HepG2 (cell line): ENCODE results near the gene DCAF4. TPM values are rescaled to one million over a fixed set of nuclear protein-coding genes. Genes with fewer than 3 reads are reported as not detected.

Experiments used
- ATAC-seq: fragments of 200-7000 bp; cut with Tn5 transposase; 3 replicates; pipeline ENCODE4 v1.9.1; 2020; ENCODE audit warnings: mild to moderate bottlenecking, moderate library complexity
- BruUV-seq: library from RNA; stranded (reverse); fragments of 400-500 nt; replicated peaks from 2 replicates; lab custom pipeline; 2021; lab: Mats Ljungman, UMichigan
- CTCF ChIA-PET: fragments of 300-600 bp; formaldehyde crosslinking; extraction: SDS; loops from one replicate; lab custom pipeline; 2021; ENCODE audit warnings: low total read pairs, inconsistent platforms, low intra/inter-chr PET ratio; lab: Yijun Ruan, JAX
- POLR2A ChIA-PET: fragments of 350-600 bp; sonication (Branson Sonifier 250); formaldehyde crosslinking; loops from one replicate; lab custom pipeline; 2020; ENCODE audit warnings: antibody characterized with exemption, inconsistent platforms; lab: Yijun Ruan, JAX
- DNase-seq: peaks from one replicate; pipeline ENCODE4 v3.0.0-alpha.2; 2015; ENCODE audit warnings: low spot score
- FAIRE-seq: peaks from 3 replicates; lab custom pipeline; 2011; peaks lifted over from hg19 to GRCh38; lab: Jason Lieb, UNC
- H2AFZ ChIP-seq: one replicate; pipeline ENCODE4 v1.6.1; 2011; ENCODE audit warnings: low read length, inconsistent platforms
- H3K27ac ChIP-seq: fragments of 300-600 bp; 3 replicates; pipeline ENCODE4 v1.8.0; 2011; ENCODE audit warnings: mixed run types, mild to moderate bottlenecking, mixed read lengths, low read length, inconsistent platforms; ENCODE audit not compliant: insufficient read depth; ENCODE audit errors: extremely low read length
- H3K27me3 ChIP-seq, 2 experiments: fragments of 200-600 bp in 1 of 2; 2 replicates in 1 of 2; 3 replicates in 1 of 2; pipeline versions ENCODE4 v1.6.0 to v1.8.0; 2011; ENCODE audit warnings: low read length in 2 of 2, mild to moderate bottlenecking in 2 of 2, moderate library complexity in 2 of 2, inconsistent platforms in 1 of 2; ENCODE audit not compliant: insufficient read depth in 2 of 2, control insufficient read depth in 1 of 2
- H3K36me3 ChIP-seq, 2 experiments: fragments of 200-600 bp in 1 of 2; replicated peaks in 1 of 2; 2 replicates in 1 of 2; 3 replicates in 1 of 2; pipeline versions ENCODE4 v1.5.1 to v1.8.0; 2011; ENCODE audit warnings: low read length in 2 of 2, inconsistent platforms in 1 of 2; ENCODE audit not compliant: insufficient read depth in 2 of 2, control insufficient read depth in 1 of 2
- H3K4me1 ChIP-seq: 2 replicates; pipeline ENCODE4 v1.5.1; 2012; ENCODE audit warnings: low read length, inconsistent platforms; ENCODE audit not compliant: insufficient read depth
- H3K4me2 ChIP-seq: 2 replicates; pipeline ENCODE4 v1.6.0; 2011; ENCODE audit warnings: low read depth, low read length, inconsistent platforms
- H3K4me3 ChIP-seq, 3 experiments: fragments of 200-600 bp in 1 of 3; sonication (generic), shearing (Covaris generic) in 1 of 3; replicated peaks in 1 of 3; 2 replicates each; pipeline ENCODE4 v1.5.1; 2011 to 2016; ENCODE audit warnings: low read length in 3 of 3, inconsistent platforms in 2 of 3, low read depth in 2 of 3, mild to moderate bottlenecking in 2 of 3, control low read depth in 1 of 3, mixed read lengths in 1 of 3; ENCODE audit not compliant: insufficient read depth in 1 of 3
- H3K79me2 ChIP-seq: one replicate; pipeline ENCODE4 v1.6.1; 2011; ENCODE audit warnings: low read length, inconsistent platforms; ENCODE audit not compliant: insufficient read depth
- H3K9ac ChIP-seq: 2 replicates; pipeline ENCODE4 v1.6.0; 2011; ENCODE audit warnings: mild to moderate bottlenecking, low read depth, low read length, inconsistent platforms; ENCODE audit not compliant: insufficient read depth
- H3K9me3 ChIP-seq: 2 replicates; pipeline ENCODE4 v1.5.1; 2012; ENCODE audit warnings: mild to moderate bottlenecking, low read length
- H4K20me1 ChIP-seq: 2 replicates; pipeline ENCODE4 v1.6.0; 2011; ENCODE audit warnings: inconsistent platforms, mild to moderate bottlenecking, low read length, moderate library complexity; ENCODE audit not compliant: insufficient read depth
- DNMT1 ChIP-seq: sonication (generic); formaldehyde crosslinking; IDR thresholded peaks from 2 replicates; pipeline ENCODE4 v1.5.1; 2020; ENCODE audit warnings: mild to moderate bottlenecking, missing genetic modification reagents
- FOSL1 ChIP-seq: sonication (generic); formaldehyde crosslinking; IDR thresholded peaks from 2 replicates; pipeline ENCODE4 v1.9.0; 2021; ENCODE audit warnings: missing genetic modification reagents, borderline replicate concordance
- FOXP1 ChIP-seq, 2 experiments: fragments of 450-650 bp in 1 of 2; IDR thresholded peaks; 2 replicates each; pipeline ENCODE4 v1.6.1; 2017 to 2018; ENCODE audit warnings: antibody characterized with exemption in 1 of 2
- HNRNPUL1 ChIP-seq: fragments of 200-400 bp; formaldehyde crosslinking; IDR thresholded peaks from 2 replicates; pipeline ENCODE4 v1.6.1; 2017; ENCODE audit warnings: low read depth, mild to moderate bottlenecking, low read length, moderate library complexity
- PCBP2 ChIP-seq: fragments of 200-400 bp; formaldehyde crosslinking; optimal IDR thresholded peaks from 2 replicates; pipeline ENCODE3; 2018; ENCODE audit warnings: low read length, low read depth; ENCODE audit not compliant: poor library complexity, severe bottlenecking
- SAFB2 ChIP-seq: sonication (generic); formaldehyde crosslinking; IDR thresholded peaks from 2 replicates; pipeline ENCODE4 v1.5.1; 2020; ENCODE audit warnings: missing genetic modification reagents, low read depth, mild to moderate bottlenecking, borderline replicate concordance
- SYNCRIP ChIP-seq: fragments of 200-400 bp; formaldehyde crosslinking; IDR thresholded peaks from 2 replicates; pipeline ENCODE4 v1.6.1; 2018; ENCODE audit warnings: mild to moderate bottlenecking, low read depth, low read length; ENCODE audit not compliant: insufficient read depth
- TBL1XR1 ChIP-seq: fragments of 150-350 bp; IDR thresholded peaks from 2 replicates; pipeline ENCODE4 v1.6.1; 2014; ENCODE audit warnings: borderline replicate concordance, low read length; ENCODE audit not compliant: partially characterized antibody
- TCF7 ChIP-seq: sonication (generic); IDR thresholded peaks from 2 replicates; pipeline ENCODE4 v1.6.1; 2016; ENCODE audit warnings: antibody characterized with exemption, low read depth
- ZNF264 ChIP-seq: sonication (generic); formaldehyde crosslinking; IDR thresholded peaks from 2 replicates; pipeline ENCODE4 v1.4.0; 2020; ENCODE audit warnings: missing genetic modification reagents
- ZNF282 ChIP-seq: fragments of 450-650 bp; IDR thresholded peaks from 2 replicates; pipeline ENCODE4 v1.6.1; 2018; ENCODE audit not compliant: partially characterized antibody
- ZNF30 ChIP-seq: sonication (generic); formaldehyde crosslinking; IDR thresholded peaks from 2 replicates; pipeline ENCODE4 v1.5.0; 2020; ENCODE audit warnings: mild to moderate bottlenecking, missing genetic modification reagents
- ZNF703 ChIP-seq: sonication (generic); formaldehyde crosslinking; IDR thresholded peaks from 2 replicates; pipeline ENCODE4 v1.5.1; 2020; ENCODE audit warnings: missing genetic modification reagents, mild to moderate bottlenecking, moderate library complexity, borderline replicate concordance
- WGBS: methylation state at CpG from one replicate; pipeline ENCODE4 v1.1.6; 2017; ENCODE audit warnings: low lambda C conversion rate; 5-methylcytosine and 5-hydroxymethylcytosine counted together
- in situ Hi-C: cut with HindIII; loops from 2 replicates; pipeline ENCODE4 v1.10.0; 2017; ENCODE audit warnings: low pct_unique_long_range_greater_than_20kb; ENCODE audit not compliant: extremely low pct_ligation_motif_present
- intact Hi-C: fragments of 100-400 bp; cut with micrococcal nuclease; formaldehyde crosslinking; loops from one replicate; pipeline ENCODE4 v1.10.0; 2022; ENCODE audit not compliant: unreplicated experiment
- polyA plus RNA-seq, 8 experiments: library from polyadenylated mRNA; depleted of rRNA in 3 of 8; stranded (reverse) in 7 of 8; unstranded in 1 of 8; fragments of >200 nt; fragmentation: Illumina TruSeq in 4 of 8; extraction: Trizol in 4 of 8; gene quantifications; 2 replicates each; pipeline versions ENCODE4 v1.2.1 to v1.2.3, GENCODE V29; 2011 to 2016; ENCODE audit warnings: low read depth in 4 of 8, missing spikeins in 1 of 8, mixed read lengths in 1 of 8; ENCODE audit not compliant: insufficient read depth in 1 of 8
- total RNA-seq, 5 experiments: library from RNA; depleted of rRNA; stranded (reverse); fragments of >200 nt; fragmentation: Illumina TruSeq; extraction: Trizol; gene quantifications; 2 replicates each; pipeline ENCODE4 v1.2.3, GENCODE V29; 2016; ENCODE audit warnings: low read depth in 1 of 5
- TF ChIP-seq, protein P1 (sequence below): sonication (generic); formaldehyde crosslinking; IDR thresholded peaks from 2 replicates; pipeline ENCODE4 v1.4.0; 2020; ENCODE audit warnings: mild to moderate bottlenecking, missing genetic modification reagents
- TF ChIP-seq, protein P2 (sequence below): sonication (generic); formaldehyde crosslinking; IDR thresholded peaks from 2 replicates; pipeline ENCODE4 v1.9.0; 2022; ENCODE audit warnings: missing genetic modification reagents, mild to moderate bottlenecking, borderline replicate concordance
- TF ChIP-seq, protein P3 (sequence below): sonication (generic); formaldehyde crosslinking; IDR thresholded peaks from 2 replicates; pipeline ENCODE4 v1.5.1; 2020; ENCODE audit warnings: missing genetic modification reagents, mild to moderate bottlenecking, borderline replicate concordance

The DCAF4 gene
- total and polyA plus RNA-seq, 2 of the 13 experiments (the other 11 are each of a cell fraction or from before 2014, with no cell fraction given) = 18.8 to 21.1 TPM

DNA sequence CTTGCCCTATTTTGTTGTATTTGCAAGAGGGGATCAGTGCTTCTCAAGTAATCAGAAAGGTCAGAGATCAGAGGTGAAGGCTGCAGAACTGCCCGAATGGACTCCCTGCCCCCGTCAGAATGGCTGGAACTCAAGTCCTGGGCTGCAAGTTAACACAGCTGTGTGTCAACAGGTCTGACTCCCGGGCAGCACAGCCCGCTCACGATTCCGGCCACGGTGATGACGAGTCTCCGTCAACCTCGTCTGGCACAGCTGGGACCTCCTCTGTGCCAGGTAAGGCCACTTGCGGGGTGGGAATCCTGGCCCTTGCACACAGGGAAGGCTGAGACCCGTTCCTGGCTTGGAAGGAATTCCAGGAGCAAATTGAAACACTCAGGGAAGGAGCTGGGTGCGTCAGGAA is 13.4 kb downstream of the DCAF4 start (continued):
- TF ChIP-seq SYNCRIP = no peak
- no peak for TF ChIP-seq TBL1XR1
- TF ChIP-seq, protein P1, sequence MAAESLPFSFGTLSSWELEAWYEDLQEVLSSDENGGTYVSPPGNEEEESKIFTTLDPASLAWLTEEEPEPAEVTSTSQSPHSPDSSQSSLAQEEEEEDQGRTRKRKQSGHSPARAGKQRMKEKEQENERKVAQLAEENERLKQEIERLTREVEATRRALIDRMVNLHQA (CRISPR knock-in tag) = no peak
- TF ChIP-seq FOXP1 (IDR thresholded peaks at IDR 0.05) = no peak
- TF ChIP-seq FOXP1 (CRISPR knock-in tag; IDR thresholded peaks at IDR 0.05) = no peak
- no peak for TF ChIP-seq TCF7
- TF ChIP-seq, protein P2, sequence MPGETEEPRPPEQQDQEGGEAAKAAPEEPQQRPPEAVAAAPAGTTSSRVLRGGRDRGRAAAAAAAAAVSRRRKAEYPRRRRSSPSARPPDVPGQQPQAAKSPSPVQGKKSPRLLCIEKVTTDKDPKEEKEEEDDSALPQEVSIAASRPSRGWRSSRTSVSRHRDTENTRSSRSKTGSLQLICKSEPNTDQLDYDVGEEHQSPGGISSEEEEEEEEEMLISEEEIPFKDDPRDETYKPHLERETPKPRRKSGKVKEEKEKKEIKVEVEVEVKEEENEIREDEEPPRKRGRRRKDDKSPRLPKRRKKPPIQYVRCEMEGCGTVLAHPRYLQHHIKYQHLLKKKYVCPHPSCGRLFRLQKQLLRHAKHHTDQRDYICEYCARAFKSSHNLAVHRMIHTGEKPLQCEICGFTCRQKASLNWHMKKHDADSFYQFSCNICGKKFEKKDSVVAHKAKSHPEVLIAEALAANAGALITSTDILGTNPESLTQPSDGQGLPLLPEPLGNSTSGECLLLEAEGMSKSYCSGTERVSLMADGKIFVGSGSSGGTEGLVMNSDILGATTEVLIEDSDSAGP = no peak

DNA sequence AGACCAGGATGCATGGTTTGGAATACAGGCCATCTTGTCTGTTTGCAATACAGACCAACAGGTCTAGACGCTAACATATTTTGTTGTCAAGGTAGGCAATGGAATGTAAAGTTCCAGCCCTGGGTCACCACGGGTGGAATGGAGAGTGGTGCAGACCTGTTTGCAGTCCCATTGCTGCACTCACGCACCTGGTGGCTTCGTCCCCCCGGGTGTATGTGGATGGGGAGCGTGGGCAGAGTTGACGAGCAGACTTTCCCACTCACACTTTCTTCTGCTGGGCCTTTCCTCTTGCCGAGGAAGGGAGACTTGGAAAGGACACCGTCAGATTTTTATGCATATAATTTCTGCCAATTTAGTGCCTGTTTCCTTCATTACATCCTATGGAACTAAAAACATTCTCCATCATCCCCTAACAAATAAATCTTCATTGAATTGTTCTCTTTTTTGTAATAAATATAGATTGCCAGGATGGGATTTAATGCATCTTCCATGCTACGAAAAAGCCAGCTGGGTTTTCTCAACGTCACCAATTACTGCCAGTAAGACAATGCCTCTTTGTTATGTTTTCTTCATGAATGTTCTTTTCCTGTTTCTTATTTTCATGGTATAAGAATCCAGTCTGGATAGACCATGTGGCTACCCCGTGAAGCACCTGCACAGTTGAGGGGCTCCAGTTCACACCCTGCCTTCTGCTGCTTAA is 15.2 kb downstream of the DCAF4 start:
- FAIRE-seq (no peak), DNase-seq (no peak), ATAC-seq (no peak)
- Histone ChIP-seq H3K9ac (no peak overlapping the region), H2AFZ (no peak overlapping the region), H3K27ac (no peak overlapping the region), H3K4me3 (no peak overlapping the region), H3K79me2 (no peaks in the 10 kb centered on the region), H3K9me3 (no peaks in the 10 kb centered on the region), H3K27me3 (no peaks in the 10 kb centered on the region), H4K20me1 (peaks cover 3% of the 10 kb centered on the region; the same call in 1 of the 2 replicates), H3K4me1 (no peaks in the 10 kb centered on the region), H3K36me3 (peaks cover 23 to 67% of the 10 kb centered on the region in 2 experiments; a peak in 4 of 5 replicates), H3K4me2 (no peak overlapping the region)
- TF ChIP-seq DNMT1 (CRISPR knock-in tag) (no peak), ZNF264 (CRISPR knock-in tag) (no peak), PCBP2 (no peak), ZNF30 (no peak), HNRNPUL1 (no peak), ZNF282 (no peak), SAFB2 (CRISPR knock-in tag) (no peak), ZNF703 (CRISPR knock-in tag) (no peak), FOSL1 (no peak)
- TF ChIP-seq, protein P3, sequence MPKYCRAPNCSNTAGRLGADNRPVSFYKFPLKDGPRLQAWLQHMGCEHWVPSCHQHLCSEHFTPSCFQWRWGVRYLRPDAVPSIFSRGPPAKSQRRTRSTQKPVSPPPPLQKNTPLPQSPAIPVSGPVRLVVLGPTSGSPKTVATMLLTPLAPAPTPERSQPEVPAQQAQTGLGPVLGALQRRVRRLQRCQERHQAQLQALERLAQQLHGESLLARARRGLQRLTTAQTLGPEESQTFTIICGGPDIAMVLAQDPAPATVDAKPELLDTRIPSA (CRISPR knock-in tag) = no peak
- ChIA-PET CTCF (no interaction called here), POLR2A (no interaction called here)
- WGBS = 92% methylated on average over 12 of the region's 12 CpGs
- intact Hi-C loops (no loop called here), in situ Hi-C loops (no loop called here)
- no TSS peak for BruUV-seq
